IMR-90 (cell line): ENCODE results near the gene C4orf33. TPM values are rescaled to one million over a fixed set of nuclear protein-coding genes. Genes with fewer than 3 reads are reported as not detected.

Experiments used
- ATAC-seq: fragments of 200-7000 bp; cut with Tn5 transposase; 2 replicates; pipeline ENCODE4 v1.9.1; 2020; ENCODE audit warnings: low read depth, mild to moderate bottlenecking, moderate library complexity
- BruUV-seq: library from RNA; stranded (reverse); fragments of 400-500 nt; replicated peaks from 2 replicates; lab custom pipeline; 2021; lab: Mats Ljungman, UMichigan
- CTCF ChIA-PET: fragments of 300-600 bp; formaldehyde crosslinking; extraction: SDS; loops from one replicate; lab custom pipeline; 2021; ENCODE audit warnings: antibody characterized with exemption; lab: Yijun Ruan, JAX
- POLR2A ChIA-PET: fragments of 300-600 bp; sonication (Branson Sonifier 250); formaldehyde crosslinking; loops from one replicate; lab custom pipeline; 2022; ENCODE audit warnings: antibody characterized with exemption; ENCODE audit not compliant: unreplicated experiment; lab: Charles Lee
- DNase-seq: peaks from one replicate; pipeline ENCODE4 v3.0.0; 2013
- H2AFZ ChIP-seq: replicated peaks from 2 replicates; pipeline ENCODE3; 2013; ENCODE audit warnings: low read length, mild to moderate bottlenecking; ENCODE audit not compliant: poor library complexity
- H2AK5ac ChIP-seq: 2 replicates; pipeline ENCODE4 v1.6.1; 2013; ENCODE audit warnings: low read depth, low read length, inconsistent platforms
- H2AK9ac ChIP-seq: replicated peaks from 2 replicates; pipeline ENCODE3; 2013; ENCODE audit warnings: mild to moderate bottlenecking, low read depth, low read length, moderate library complexity; ENCODE audit not compliant: poor library complexity
- H2BK120ac ChIP-seq: 2 replicates; pipeline ENCODE4 v1.6.1; 2013; ENCODE audit warnings: low read depth, low read length, inconsistent platforms
- H2BK15ac ChIP-seq: 3 replicates; pipeline ENCODE4 v1.6.1; 2013; ENCODE audit warnings: low read depth, low read length, inconsistent platforms
- H2BK20ac ChIP-seq: 2 replicates; pipeline ENCODE4 v1.6.1; 2013; ENCODE audit warnings: low read depth, mild to moderate bottlenecking, inconsistent platforms, low read length, moderate library complexity
- H2BK5ac ChIP-seq: 2 replicates; pipeline ENCODE4 v1.6.1; 2013; ENCODE audit warnings: mild to moderate bottlenecking, low read depth, low read length, inconsistent platforms; ENCODE audit not compliant: poor library complexity, severe bottlenecking
- H3K14ac ChIP-seq: replicated peaks from 2 replicates; pipeline ENCODE4 v1.6.1; 2013; ENCODE audit warnings: low read depth, low read length, inconsistent platforms
- H3K18ac ChIP-seq: 2 replicates; pipeline ENCODE4 v1.6.1; 2013; ENCODE audit warnings: low read depth, low read length, control low read depth
- H3K23ac ChIP-seq: 2 replicates; pipeline ENCODE4 v1.6.1; 2013; ENCODE audit warnings: low read depth, low read length, inconsistent platforms
- H3K27ac ChIP-seq: 2 replicates; pipeline ENCODE4 v1.5.1; 2013; ENCODE audit warnings: mild to moderate bottlenecking, control low read depth, low read length; ENCODE audit not compliant: insufficient read depth
- H3K27me3 ChIP-seq: 2 replicates; pipeline ENCODE4 v1.6.1; 2013; ENCODE audit warnings: low read length; ENCODE audit not compliant: control insufficient read depth, insufficient read depth
- H3K36me3 ChIP-seq: 2 replicates; pipeline ENCODE4 v1.6.1; 2013; ENCODE audit warnings: low read length, mixed read lengths; ENCODE audit not compliant: control insufficient read depth, insufficient read depth
- H3K4ac ChIP-seq: 2 replicates; pipeline ENCODE4 v1.6.1; 2013; ENCODE audit warnings: low read depth, low read length, inconsistent platforms
- H3K4me1 ChIP-seq: 2 replicates; pipeline ENCODE4 v1.6.1; 2013; ENCODE audit warnings: low read length, mixed read lengths; ENCODE audit not compliant: control insufficient read depth, insufficient read depth
- H3K4me2 ChIP-seq: 2 replicates; pipeline ENCODE4 v1.6.1; 2013; ENCODE audit warnings: low read depth, mild to moderate bottlenecking, control low read depth, low read length, moderate library complexity
- H3K4me3 ChIP-seq: 2 replicates; pipeline ENCODE4 v1.5.1; 2013; ENCODE audit warnings: low read depth, mild to moderate bottlenecking, control low read depth, low read length, moderate library complexity; ENCODE audit not compliant: insufficient read depth
- H3K56ac ChIP-seq: 2 replicates; pipeline ENCODE4 v1.6.1; 2013; ENCODE audit warnings: low read length, inconsistent platforms; ENCODE audit not compliant: insufficient read depth; ENCODE audit errors: extremely low read depth
- H3K79me1 ChIP-seq, 2 experiments: 2 replicates each; pipeline ENCODE4 v1.6.1; 2013; ENCODE audit warnings: low read length in 2 of 2, inconsistent platforms in 1 of 2, low read depth in 1 of 2
- H3K9ac ChIP-seq: 2 replicates; pipeline ENCODE4 v1.6.1; 2013; ENCODE audit warnings: low read depth, low read length, control low read depth
- H3K9me1 ChIP-seq: 2 replicates; pipeline ENCODE4 v1.6.1; 2013; ENCODE audit warnings: low read length, inconsistent platforms; ENCODE audit not compliant: insufficient read depth
- H3K9me3 ChIP-seq: 2 replicates; pipeline ENCODE4 v1.6.1; 2013; ENCODE audit warnings: low read length; ENCODE audit not compliant: control insufficient read depth, insufficient read depth
- H4K20me1 ChIP-seq: 2 replicates; pipeline ENCODE4 v1.6.1; 2013; ENCODE audit warnings: low read length, inconsistent platforms; ENCODE audit not compliant: insufficient read depth
- H4K5ac ChIP-seq: 2 replicates; pipeline ENCODE4 v1.6.1; 2013; ENCODE audit warnings: mild to moderate bottlenecking, low read depth, low read length, control low read depth
- H4K8ac ChIP-seq, 2 experiments: 2 replicates each; pipeline ENCODE4 v1.6.1; 2013; ENCODE audit warnings: low read depth in 2 of 2, low read length in 2 of 2, control low read depth in 1 of 2, inconsistent platforms in 1 of 2
- H4K91ac ChIP-seq: 2 replicates; pipeline ENCODE4 v1.6.1; 2013; ENCODE audit warnings: low read depth, low read length, inconsistent platforms; ENCODE audit not compliant: insufficient read depth
- BHLHE40 ChIP-seq: fragments of 150-350 bp; IDR thresholded peaks from 2 replicates; pipeline ENCODE4 v1.6.1; 2016; ENCODE audit warnings: mild to moderate bottlenecking, low read depth, low read length
- CEBPB ChIP-seq: IDR thresholded peaks from 2 replicates; pipeline ENCODE4 v1.6.1; 2012; ENCODE audit warnings: low read depth, low read length, improper control_type of control experiment
- CHD1 ChIP-seq: IDR thresholded peaks from 2 replicates; pipeline ENCODE4 v1.6.1; 2012; ENCODE audit warnings: low read depth, low read length, improper control_type of control experiment
- CTCF ChIP-seq: conservative IDR thresholded peaks from 2 replicates; pipeline ENCODE4 v1.5.1; 2012; ENCODE audit warnings: mild to moderate bottlenecking, low read depth, low read length, improper control_type of control experiment
- ELK1 ChIP-seq: fragments of 150-350 bp; IDR thresholded peaks from 2 replicates; pipeline ENCODE4 v1.6.1; 2016; ENCODE audit warnings: low read depth, mild to moderate bottlenecking, low read length, moderate library complexity, borderline replicate concordance
- FOS ChIP-seq: fragments of 150-350 bp; IDR thresholded peaks from 2 replicates; pipeline ENCODE4 v1.6.1; 2016; ENCODE audit warnings: low read depth, low read length
- MAFK ChIP-seq: IDR thresholded peaks from 2 replicates; pipeline ENCODE4 v1.6.1; 2012; ENCODE audit warnings: low read depth, low read length, improper control_type of control experiment
- MAZ ChIP-seq: IDR thresholded peaks from 2 replicates; pipeline ENCODE4 v1.6.1; 2012; ENCODE audit warnings: low read depth, mild to moderate bottlenecking, low read length, improper control_type of control experiment, moderate library complexity, borderline replicate concordance
- MXI1 ChIP-seq: IDR thresholded peaks from 2 replicates; pipeline ENCODE4 v1.6.1; 2012; ENCODE audit warnings: low read depth, mild to moderate bottlenecking, low read length, moderate library complexity, borderline replicate concordance
- NFE2L2 ChIP-seq: fragments of 150-350 bp; IDR thresholded peaks from 2 replicates; pipeline ENCODE4 v1.6.1; 2016; ENCODE audit warnings: low read depth, mild to moderate bottlenecking, low read length
- POLR2A ChIP-seq: IDR thresholded peaks from 2 replicates; pipeline ENCODE4 v1.6.1; 2012; ENCODE audit warnings: mild to moderate bottlenecking, low read depth, low read length
- RAD21 ChIP-seq: IDR thresholded peaks from 2 replicates; pipeline ENCODE4 v1.6.1; 2012; ENCODE audit warnings: low read length, improper control_type of control experiment
- RCOR1 ChIP-seq: IDR thresholded peaks from 2 replicates; pipeline ENCODE4 v1.6.1; 2012; ENCODE audit warnings: mild to moderate bottlenecking, low read length, improper control_type of control experiment; ENCODE audit not compliant: insufficient replicate concordance
- RFX5 ChIP-seq: IDR thresholded peaks from 2 replicates; pipeline ENCODE4 v1.8.0; 2012; ENCODE audit warnings: low read depth, mild to moderate bottlenecking, low read length, moderate library complexity
- SMC3 ChIP-seq: fragments of 150-350 bp; IDR thresholded peaks from 2 replicates; pipeline ENCODE4 v1.6.1; 2016; ENCODE audit warnings: low read depth, mild to moderate bottlenecking, antibody characterized with exemption, low read length, moderate library complexity
- USF2 ChIP-seq: fragments of 150-350 bp; IDR thresholded peaks from 2 replicates; pipeline ENCODE4 v1.6.1; 2017; ENCODE audit warnings: mild to moderate bottlenecking, antibody characterized with exemption, low read length, low read depth
- dilution Hi-C: fragments of 300-500 bp; cut with HindIII; formaldehyde crosslinking; loops from one replicate; pipeline ENCODE4 v1.14.3; 2018; ENCODE audit warnings: low sequenced_read_pairs; ENCODE audit not compliant: unreplicated experiment
- in situ Hi-C: fragments of 300-500 bp; cut with MboI; formaldehyde crosslinking; loops from 3 replicates; pipeline ENCODE4 v1.14.3; 2019; ENCODE audit warnings: low sequenced_read_pairs, inconsistent platforms, mixed read lengths
- intact Hi-C: fragments of 100-400 bp; cut with micrococcal nuclease; formaldehyde crosslinking; loops from 2 replicates; pipeline ENCODE4 v1.10.0; 2022
- polyA plus RNA-seq, 3 experiments: library from polyadenylated mRNA; depleted of rRNA; stranded (reverse); fragments of >200 nt; gene quantifications; 2 replicates each; pipeline ENCODE4 v1.2.3, GENCODE V29; 2012; ENCODE audit warnings: low replicate concordance in 1 of 3
- total RNA-seq: library from RNA; depleted of rRNA; stranded (reverse); fragments of >200 nt; gene quantifications from 2 replicates; pipeline ENCODE4 v1.2.3, GENCODE V29; 2012

Gene C4orf33
- total and polyA plus RNA-seq, 2 of the 4 experiments (the other 2 are of a cell fraction): 4.7 to 5.3 TPM

- no peak overlapping the region for H2BK5ac ChIP-seq
- POLR2A ChIA-PET: no interaction called here
These were observed 15.8 kb upstream of the C4orf33 start for GRCh38 chr4:129080129-129080528.

More at GRCh38 chr4:129080129-129080528, 15.8 kb upstream of the C4orf33 start:
- Histone ChIP-seq H2AK5ac (no peak overlapping the region), H3K4me2 (no peak overlapping the region), H3K9me1 (no peaks in the 10 kb centered on the region; the same call in 1 of the 2 replicates), H4K5ac (no peak overlapping the region), H4K91ac (no peak overlapping the region), H2BK15ac (no peak overlapping the region), H3K14ac (no peak overlapping the region), H3K4ac (no peak overlapping the region), H3K36me3 (peaks cover 13% of the 10 kb centered on the region), H3K9ac (no peak overlapping the region), H2AK9ac (no peak overlapping the region), H4K20me1 (no peaks in the 10 kb centered on the region), H2BK20ac (no peak overlapping the region), H2BK120ac (no peak overlapping the region), H3K27ac (no peak overlapping the region), H3K23ac (no peak overlapping the region), H3K27me3 (no peaks in the 10 kb centered on the region), H3K4me3 (no peak overlapping the region), H3K9me3 (no peaks in the 10 kb centered on the region), H3K79me1 (peaks cover 6 to 9% of the 10 kb centered on the region in 2 experiments), H3K4me1 (no peaks in the 10 kb centered on the region), H3K18ac (no peak overlapping the region), H3K56ac (no peak overlapping the region), H4K8ac (no peak overlapping the region), H2AFZ (no peak overlapping the region)
- CTCF ChIA-PET: no interaction called here
- TF ChIP-seq MXI1 (no peak), BHLHE40 (no peak), FOS (no peak), SMC3 (no peak), CTCF (no peak), MAZ (no peak), RCOR1 (no peak), NFE2L2 (no peak), RAD21 (no peak), MAFK (no peak), ELK1 (no peak), CEBPB (no peak), RFX5 (no peak), CHD1 (no peak), USF2 (no peak), POLR2A (no peak)
- in situ Hi-C loops (no loop called here), intact Hi-C loops (no loop called here), dilution Hi-C loops (no loop called here)
- BruUV-seq: no TSS peak
- ATAC-seq: no peak
- no peak for DNase-seq
